ENCODE results near the gene FMR1NB. TPM values are rescaled to one million over a fixed set of nuclear protein-coding genes. Genes with fewer than 3 reads are reported as not detected.

FMR1NB gene
- total RNA-seq, 1 experiment from 2014 or later: not detected

GRCh38 chrX:147962476-147962875, 18.7 kb upstream of the FMR1NB start:
- RAD21 ChIA-PET (ENCODE audit: low non-redundant PET in 1 of 2, low total read pairs in 2 of 2, uncharacterized antibody in 2 of 2, unreplicated experiment in 2 of 2): no interaction called here
- Histone ChIP-seq H3K9me3 (ENCODE audit: control insufficient read depth in 1 of 2, insufficient read depth in 1 of 2, low read depth in 1 of 2, low read length in 2 of 2) (no peaks in the 10 kb centered on the region), H3K9me2 (ENCODE audit: insufficient read depth) (no peaks in the 10 kb centered on the region), H4K20me1 (ENCODE audit: insufficient read depth) (no peaks in the 10 kb centered on the region), H3K36me3 (ENCODE audit: control insufficient read depth in 1 of 2, insufficient read depth in 2 of 2, low read length in 2 of 2) (no peaks in the 10 kb centered on the region), H3K4me1 (ENCODE audit: control insufficient read depth in 1 of 2, insufficient read depth in 2 of 2, low read length in 2 of 2) (peaks cover 0 to 6% of the 10 kb centered on the region in 2 experiments; a peak in 1 of 4 replicates), H3K4me2 (ENCODE audit: low read length) (no peak overlapping the region), H3K79me2 (ENCODE audit: insufficient read depth, low read length) (no peaks in the 10 kb centered on the region), H3K9ac (ENCODE audit: low read length) (no peak overlapping the region), H3K27ac (ENCODE audit: low read depth, low read length) (no peak overlapping the region), H3K27me3 (ENCODE audit: insufficient read depth, low read length) (no peaks in the 10 kb centered on the region), H3K4me3 (replicated peaks in 1 of 2; ENCODE audit: low read depth in 1 of 2, low read length in 2 of 2) (no peak overlapping the region), H2AFZ (ENCODE audit: low read depth, low read length, poor library complexity, severe bottlenecking) (no peak overlapping the region)
- CTCF ChIA-PET: no interaction called here
- no TSS peak for BruUV-seq (replicated peaks)
- DNase-seq (ENCODE audit: low read depth, low spot score) (no peak), ATAC-seq (no peak)
- POLR2A ChIA-PET: no interaction called here
- no peak for TF ChIP-seq TCF7L2 (IDR thresholded peaks at IDR 0.05; ENCODE audit: borderline replicate concordance, extremely low read depth, insufficient read depth, insufficient read length)
- no peak for TF ChIP-seq SP1 (IDR thresholded peaks at IDR 0.05; ENCODE audit: low read depth)
- no peak for TF ChIP-seq FOSL1 (IDR thresholded peaks at IDR 0.05; ENCODE audit: low read depth)
- no peak for TF ChIP-seq YY1 (IDR thresholded peaks at IDR 0.05; ENCODE audit: extremely low read depth, insufficient replicate concordance, low read depth, low read length)
- TF ChIP-seq ZFX (IDR thresholded peaks at IDR 0.05): no peak
- TF ChIP-seq ZNF274 (IDR thresholded peaks at IDR 0.05; ENCODE audit: low read depth, low read length): no peak
- TF ChIP-seq POLR2AphosphoS5 (IDR thresholded peaks at IDR 0.05; ENCODE audit: low read depth, low read length): no peak
- TF ChIP-seq CEBPB (IDR thresholded peaks at IDR 0.05; ENCODE audit: low read depth): no peak
- TF ChIP-seq EZH2phosphoT487 (IDR thresholded peaks at IDR 0.05; ENCODE audit: borderline replicate concordance): no peak
- TF ChIP-seq ZBTB33 (IDR thresholded peaks at IDR 0.05; ENCODE audit: extremely low read depth, insufficient replicate concordance, low read length): no peak
- no peak for TF ChIP-seq JUND (IDR thresholded peaks at IDR 0.05)
- TF ChIP-seq ELF1 (IDR thresholded peaks at IDR 0.05; ENCODE audit: borderline replicate concordance, low read depth): no peak
- TF ChIP-seq SIN3A (IDR thresholded peaks at IDR 0.05; ENCODE audit: low read depth): no peak
- no peak for TF ChIP-seq MAX (IDR thresholded peaks at IDR 0.05)
- TF ChIP-seq CTCF (IDR thresholded peaks at IDR 0.05 in 2 of 3, conservative IDR thresholded peaks at IDR 0.05 in 1 of 3; ENCODE audit: borderline replicate concordance in 1 of 3, insufficient read depth in 1 of 3, low read depth in 2 of 3, low read length in 2 of 3): no peak
- no peak for TF ChIP-seq EGR1 (IDR thresholded peaks at IDR 0.05; ENCODE audit: low read depth)
- TF ChIP-seq REST (IDR thresholded peaks at IDR 0.05; ENCODE audit: low read depth): no peak
- no peak for TF ChIP-seq POLR2A (IDR thresholded peaks at IDR 0.05; ENCODE audit: borderline replicate concordance, extremely low read depth, insufficient read depth, insufficient read length)
- intact Hi-C loops (cut with micrococcal nuclease): no loop called here
